ENCODE results near the gene PCSK5. TPM values are rescaled to one million over a fixed set of nuclear protein-coding genes. Genes with fewer than 3 reads are reported as not detected.

The PCSK5 gene
- total RNA-seq, 1 donor from 2014 or later: 3.4 TPM

DNA sequence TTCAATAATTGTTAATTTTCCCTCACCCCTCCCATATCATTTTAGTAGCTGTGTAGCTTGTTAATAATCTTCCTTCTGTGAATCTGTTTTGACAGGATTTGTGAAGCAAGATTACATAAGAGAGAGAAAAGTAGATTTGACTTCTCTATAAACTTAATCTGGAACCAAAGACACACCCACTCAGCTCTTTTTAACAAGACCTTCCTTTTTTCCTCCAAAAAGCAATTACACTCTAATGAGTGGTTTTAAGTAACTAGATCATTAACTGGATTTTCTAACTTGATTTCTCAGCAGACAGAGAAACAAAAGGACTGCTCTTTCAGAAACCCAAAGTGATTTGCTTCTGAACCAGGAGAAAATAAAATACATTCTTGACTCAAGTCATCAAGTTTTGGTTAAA lies 481.9 kb downstream of the PCSK5 start:
- intact Hi-C loops (cut with DNase I): no loop called here
- ATAC-seq (ENCODE audit: poor library complexity) (no peak), DNase-seq (no peak)

GRCh38 chr9:76373173-76373783 lies 482.8 kb downstream of the PCSK5 start:
- DNase-seq (peak; percentile 68), ATAC-seq (ENCODE audit: poor library complexity) (peak; percentile 84)

GRCh38 chr9:76373784-76374474 lies 483.5 kb downstream of the PCSK5 start:
- intact Hi-C loops (cut with DNase I): no loop called here
- ATAC-seq (ENCODE audit: poor library complexity): no peak
- DNase-seq: no peak

More at GRCh38 chr9:76373173-76373783, 482.8 kb downstream of the PCSK5 start:
- intact Hi-C loops (cut with DNase I): no loop called here

GRCh38 chr9:76374783-76375559 lies 484.5 kb downstream of the PCSK5 start:
- peak; percentile 85 for ATAC-seq (ENCODE audit: poor library complexity)
- DNase-seq: peak; percentile 80
- intact Hi-C loops (cut with DNase I): no loop called here

- DNase-seq (no peak), ATAC-seq (ENCODE audit: poor library complexity) (no peak)
- intact Hi-C loops (cut with DNase I): no loop called here
These were observed 487.3 kb downstream of the PCSK5 start for GRCh38 chr9:76377791-76378190.

GRCh38 chr9:76378367-76379073 lies 488.0 kb downstream of the PCSK5 start:
- no peak for DNase-seq
- ATAC-seq (ENCODE audit: poor library complexity): no peak
- intact Hi-C loops (cut with DNase I): no loop called here

GRCh38 chr9:76379494-76379893 lies 489.0 kb downstream of the PCSK5 start:
- DNase-seq (no peak), ATAC-seq (ENCODE audit: poor library complexity) (no peak)
- intact Hi-C loops (cut with DNase I): no loop called here

- intact Hi-C loops (cut with DNase I): no loop called here
- DNase-seq: no peak
- ATAC-seq (ENCODE audit: poor library complexity): no peak
These were observed 500.2 kb downstream of the PCSK5 start for GRCh38 chr9:76390656-76391055.

DNA sequence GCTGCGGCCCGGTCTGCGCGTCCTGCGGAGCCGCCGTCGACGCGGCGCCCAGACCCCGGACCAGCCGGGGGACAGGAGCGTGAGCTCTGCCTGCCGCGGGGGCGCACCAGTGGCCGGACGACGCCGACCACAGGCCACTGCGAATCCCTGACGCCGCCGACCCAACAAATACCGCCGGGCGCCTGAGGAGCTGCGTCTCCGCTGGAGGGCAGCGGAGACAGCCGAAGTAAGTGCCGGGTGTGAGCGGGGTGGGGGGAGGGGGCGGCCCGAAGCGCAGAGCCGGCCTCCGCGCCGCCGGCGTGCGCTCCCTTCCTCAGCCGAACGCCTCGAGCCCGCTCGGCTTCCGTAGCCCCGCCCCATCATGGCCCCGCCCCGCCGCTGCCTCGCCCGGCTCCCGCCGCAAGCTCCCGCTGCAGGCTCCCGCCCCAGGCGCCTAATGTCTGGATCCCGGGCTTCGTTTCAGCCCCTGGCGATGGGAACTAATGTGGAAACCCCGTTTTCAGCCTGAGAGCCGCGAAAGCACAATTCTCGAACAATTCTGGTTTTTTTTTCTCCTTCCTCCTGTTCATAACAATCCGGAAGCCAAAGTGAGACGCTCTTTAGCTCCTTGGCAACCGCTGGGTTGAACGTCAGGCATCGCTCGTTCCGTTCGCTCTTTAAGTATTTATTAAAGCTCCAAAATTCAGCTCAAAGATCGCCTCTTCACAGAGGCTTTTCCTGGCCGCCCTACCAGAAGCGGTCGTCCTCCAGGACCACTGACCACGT lies 503.9 kb downstream of the PCSK5 start, which contains the start of gene RFK:
RFK (minus strand) TSS at position 232 of the 765 bp plus-strand sequence. CDS start 255 bp downstream, outside the sequence.
- DNase-seq: peak; percentile 89
- peak; percentile 97 for ATAC-seq (ENCODE audit: poor library complexity)
- intact Hi-C loops (cut with DNase I): no loop called here

GRCh38 chr9:76394960-76395252 lies 504.4 kb downstream of the PCSK5 start:
- intact Hi-C loops (cut with DNase I): no loop called here
- ATAC-seq (ENCODE audit: poor library complexity) (peak; percentile 71), DNase-seq (peak; percentile 62)

DNA sequence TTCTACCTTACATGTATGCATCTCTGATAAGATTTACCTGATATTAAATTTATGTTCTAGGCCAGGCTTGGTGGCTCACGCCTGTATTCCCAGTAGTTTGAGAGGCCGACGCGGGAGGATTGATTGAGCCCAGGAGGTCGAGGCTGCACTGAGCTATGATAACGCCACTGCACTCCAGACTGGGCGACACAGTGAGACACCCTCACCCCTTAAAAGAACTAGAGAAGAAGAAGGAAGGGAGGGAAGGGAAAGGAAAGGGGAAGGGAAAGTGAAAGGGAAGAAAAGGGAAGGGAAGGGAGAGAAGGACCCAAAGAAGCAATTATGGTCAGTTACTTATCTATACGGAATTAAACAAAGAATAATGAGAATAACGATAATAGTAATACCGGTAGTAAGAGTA lies 504.9 kb downstream of the PCSK5 start:
- DNase-seq (no peak), ATAC-seq (ENCODE audit: poor library complexity) (no peak)
- intact Hi-C loops (cut with DNase I): no loop called here

DNA sequence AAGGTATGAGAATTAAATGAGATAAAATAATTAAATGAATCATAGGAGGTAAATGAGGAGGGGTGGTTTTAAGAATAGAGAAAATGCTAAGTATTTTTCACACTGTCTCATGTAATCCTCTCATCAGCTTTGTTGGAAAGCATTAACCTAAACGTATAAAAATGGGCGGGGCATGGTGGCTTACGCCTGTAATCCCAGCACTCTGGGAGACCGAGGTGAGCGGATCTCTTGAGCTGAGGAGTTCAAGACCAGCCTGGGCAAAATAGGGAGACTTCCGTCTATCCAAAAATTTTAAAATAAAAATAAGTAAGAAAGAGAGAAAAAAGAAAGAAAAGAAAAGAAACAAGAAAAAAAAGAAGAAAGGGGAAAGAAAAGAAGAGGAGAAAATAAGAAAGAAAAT lies 505.7 kb downstream of the PCSK5 start:
- no peak for DNase-seq
- intact Hi-C loops (cut with DNase I): no loop called here
- ATAC-seq (ENCODE audit: poor library complexity): no peak

GRCh38 chr9:76396597-76396996 lies 506.1 kb downstream of the PCSK5 start:
- intact Hi-C loops (cut with DNase I): no loop called here
- ATAC-seq (ENCODE audit: poor library complexity) (no peak), DNase-seq (no peak)

DNA sequence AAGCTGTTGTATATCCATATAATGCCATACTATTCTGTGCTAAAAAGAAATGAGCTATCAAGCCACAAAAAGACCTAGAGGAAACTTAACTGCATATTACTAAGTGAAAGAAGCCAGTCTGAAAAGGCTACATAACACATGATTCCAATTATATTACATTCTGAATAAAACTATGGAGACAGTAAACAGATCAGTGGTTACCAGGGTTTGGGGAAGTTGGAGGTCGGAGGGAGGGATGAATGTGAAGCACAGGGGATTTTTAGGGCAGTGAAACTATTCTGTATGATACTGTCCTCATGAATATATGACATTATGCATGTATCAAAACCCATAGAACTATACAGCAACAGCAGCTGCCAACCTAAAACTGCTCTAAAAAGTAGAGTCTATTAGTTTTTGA lies 509.4 kb downstream of the PCSK5 start:
- DNase-seq (no peak), ATAC-seq (ENCODE audit: poor library complexity) (no peak)
- intact Hi-C loops (cut with DNase I): no loop called here

DNA sequence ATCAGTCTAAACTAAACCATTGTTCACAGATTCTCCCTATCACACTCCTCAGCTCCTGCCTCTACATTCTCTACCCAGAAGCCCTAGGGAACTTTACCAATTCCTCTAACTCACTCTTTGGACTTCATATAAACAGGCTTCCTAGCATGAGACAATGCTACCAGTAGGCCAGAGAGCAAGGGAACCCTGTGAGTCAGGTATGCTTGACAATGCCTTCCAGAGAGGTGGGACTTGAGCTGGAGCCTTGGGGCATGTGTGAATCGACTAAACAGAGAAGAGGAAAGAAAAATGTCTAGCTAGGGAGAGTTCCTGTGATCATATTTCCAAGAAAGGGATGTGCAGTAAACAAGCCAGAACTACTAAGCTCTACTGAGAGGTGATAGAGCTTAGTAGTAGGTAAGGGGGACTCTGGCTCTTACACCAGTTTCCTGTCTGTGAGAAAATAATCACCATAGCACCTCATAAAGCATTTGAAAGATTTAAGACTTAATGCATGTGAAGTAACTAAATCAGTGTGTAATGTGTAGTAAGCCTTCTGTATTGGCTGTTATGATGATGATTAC lies 510.1 kb downstream of the PCSK5 start:
- DNase-seq (no peak), ATAC-seq (ENCODE audit: poor library complexity) (no peak)
- intact Hi-C loops (cut with DNase I): no loop called here

GRCh38 chr9:76401176-76401575 lies 510.7 kb downstream of the PCSK5 start:
- no peak for ATAC-seq (ENCODE audit: poor library complexity)
- DNase-seq: no peak
- intact Hi-C loops (cut with DNase I): no loop called here

- intact Hi-C loops (cut with DNase I): no loop called here
- DNase-seq (no peak), ATAC-seq (ENCODE audit: poor library complexity) (no peak)
These were observed 511.3 kb downstream of the PCSK5 start for GRCh38 chr9:76401580-76402354.

- intact Hi-C loops (cut with DNase I): no loop called here
- DNase-seq (no peak), ATAC-seq (ENCODE audit: poor library complexity) (peak; percentile 79)
These were observed 512.9 kb downstream of the PCSK5 start for GRCh38 chr9:76403352-76403751.

Measured in Right ventricle myocardium superior (tissue), 1 donor.